Measurements from ENCODE around the gene EMC8. TPM values are rescaled to one million over a fixed set of nuclear protein-coding genes. Genes with fewer than 3 reads are reported as not detected.

The EMC8 gene
- 62.0 and 66.9 TPM in 2 replicates for total RNA-seq

DNA sequence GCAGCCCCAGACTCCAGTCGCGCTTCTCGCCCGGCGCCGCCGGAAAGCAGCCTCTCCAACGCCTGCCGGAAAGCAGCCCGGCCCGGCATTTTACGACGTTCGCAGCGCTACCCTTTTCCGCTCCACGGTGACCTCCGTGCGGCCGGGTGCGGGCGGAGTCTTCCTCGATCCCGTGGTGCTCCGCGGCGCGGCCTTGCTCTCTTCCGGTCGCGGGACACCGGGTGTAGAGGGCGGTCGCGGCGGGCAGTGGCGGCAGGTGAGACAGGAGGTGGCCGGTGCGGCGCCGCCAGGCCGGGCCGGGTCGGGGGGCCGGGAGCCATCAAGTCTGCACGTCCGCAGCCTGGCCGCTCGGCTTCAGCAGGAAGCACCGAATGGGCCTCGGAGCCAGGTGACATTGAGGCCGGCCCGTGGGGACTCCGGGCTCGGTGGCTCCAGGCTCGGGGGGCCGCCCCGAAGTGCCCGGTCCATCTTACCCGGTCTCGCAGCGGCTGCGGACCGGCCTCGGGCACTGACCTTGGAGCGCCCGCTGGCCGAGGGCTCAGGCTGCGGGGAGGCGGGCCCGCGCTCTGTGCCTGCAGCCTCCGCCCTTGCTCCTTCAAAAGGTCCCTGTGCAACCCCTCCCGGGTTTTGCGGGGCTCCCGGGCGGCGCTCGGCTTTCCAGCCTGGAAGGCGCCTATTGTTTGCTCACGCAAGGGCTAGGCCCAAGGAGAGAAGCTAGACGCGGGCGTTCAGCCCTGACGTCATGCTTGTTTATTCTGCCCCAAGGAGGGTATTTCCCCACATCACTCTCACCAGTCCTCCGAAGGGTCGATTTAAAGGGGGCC lies at the start of gene EMC8, which contains the start of gene COX4I1:
Gene EMC8, minus strand, starts transcription at position 48 of the 824 bp plus-strand sequence. CDS start 249 bp downstream, outside the sequence.
Gene COX4I1, plus strand, starts transcription at position 199 of the 824 bp plus-strand sequence. CDS start 1,511 bp downstream, outside the sequence.

DNA sequence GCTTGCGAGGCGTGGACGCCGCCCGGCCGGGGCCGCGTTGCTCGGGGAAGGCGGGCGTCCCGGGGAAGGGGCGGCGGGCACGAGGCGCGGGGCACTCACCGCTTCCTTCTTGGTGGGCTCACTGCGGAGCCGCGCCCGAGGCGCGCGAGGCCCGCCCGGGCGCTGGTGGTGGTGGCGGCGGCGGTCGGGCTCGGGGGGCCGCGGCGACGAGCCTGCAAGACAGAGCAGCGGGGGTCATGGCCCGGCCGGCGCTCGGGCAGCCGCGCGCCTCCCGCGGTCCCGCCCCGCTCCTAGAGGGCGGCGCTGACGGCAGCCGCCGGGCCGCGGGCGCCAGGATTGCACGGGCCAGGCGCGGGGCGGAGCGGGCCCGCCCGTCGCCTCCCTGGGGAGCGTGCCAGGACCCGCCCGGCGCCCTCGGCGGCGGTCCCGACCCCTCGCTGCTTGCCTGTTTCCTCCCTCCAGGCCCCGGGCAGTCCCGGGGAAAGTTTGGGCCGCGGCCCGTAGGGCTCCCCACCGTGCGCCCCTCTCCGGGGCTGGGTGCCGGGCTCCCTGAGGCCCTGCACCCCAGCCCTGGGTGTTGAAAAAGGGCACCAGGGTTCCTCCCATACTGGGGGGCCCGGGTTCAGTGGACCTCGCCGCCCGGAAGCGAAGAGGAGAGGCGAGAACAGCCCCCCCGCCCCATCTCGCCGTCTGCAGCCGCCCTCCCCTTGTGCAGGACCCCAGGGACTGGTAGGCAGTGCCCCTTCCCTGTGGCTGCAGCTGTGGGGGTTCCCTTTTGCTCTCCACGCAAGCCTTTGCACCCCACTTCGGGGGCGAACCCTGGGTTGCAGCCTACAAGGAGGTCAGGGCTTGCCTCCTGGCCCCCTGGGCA lies 48.3 kb downstream of the EMC8 start, which contains the start of gene C16orf74:
Gene C16orf74, minus strand, starts transcription at position 270 of the 871 bp plus-strand sequence. CDS start 15,879 bp downstream, outside the sequence.

Other genes with a start within 250 kb of the EMC8 start
- 10.2 and 13.3 TPM in 2 replicates for gene GSE1, start 186.2 kb downstream of the EMC8 start, total RNA-seq
- gene GINS2, start 110.6 kb downstream of the EMC8 start, total RNA-seq: 20.5 and 23.2 TPM in 2 replicates
- gene C16orf74, start 48.4 kb downstream of the EMC8 start, total RNA-seq: 69.0 and 83.4 TPM in 2 replicates
- 768 and 815 TPM in 2 replicates for gene COX4I1, start 151 bp upstream of the EMC8 start, total RNA-seq
- gene IRF8, start 99.6 kb upstream of the EMC8 start, total RNA-seq: 0.54 and 1.2 TPM in 2 replicates